ENCODE data around the gene TRIM15.
A peak's percentile ranks its signal among the peaks of the same experiment; 100 is the strongest.

Gene TRIM15

GRCh38 chr6:30145818-30146217 is 17.5 kb upstream of the TRIM15 start:
- no peak for DNase-seq

DNA sequence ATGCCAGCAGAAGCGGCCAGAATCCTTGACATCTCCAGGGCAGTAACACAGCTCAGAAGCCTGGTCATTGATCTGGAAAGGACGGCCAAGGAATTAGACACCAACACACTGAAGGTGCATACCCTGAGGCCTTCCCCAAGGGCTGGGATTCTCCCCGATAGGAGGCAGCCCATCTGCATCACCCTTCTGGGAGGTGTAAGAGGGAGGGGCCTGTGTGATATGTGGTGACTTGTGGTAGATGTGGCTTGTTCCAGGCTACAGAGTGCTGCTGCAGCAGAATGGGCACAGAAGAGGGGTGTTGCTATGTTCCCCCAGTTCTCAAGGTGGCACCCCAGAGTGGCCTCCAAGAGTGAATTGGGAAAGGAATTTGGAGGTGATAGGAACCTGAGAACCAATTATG is 16.2 kb upstream of the TRIM15 start:
- no peak for DNase-seq

DNA sequence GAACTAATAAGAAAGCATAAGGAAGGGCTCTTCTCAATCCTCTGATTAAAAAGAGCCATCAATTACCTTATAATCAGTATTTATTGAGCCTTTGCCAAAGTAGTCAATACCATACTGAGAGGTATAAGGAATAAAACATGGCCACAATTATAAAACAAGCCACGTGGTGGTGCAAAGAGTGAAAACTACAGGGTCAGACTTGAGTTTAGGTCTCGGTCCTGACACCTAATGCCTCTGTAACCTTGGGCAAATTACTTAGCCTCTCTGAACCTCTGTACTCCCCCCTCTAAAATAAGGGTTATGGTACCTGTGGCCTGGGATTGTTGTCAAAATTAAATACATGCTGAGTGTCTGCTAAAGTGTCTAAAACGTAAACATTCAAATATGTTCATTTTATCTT is 14.1 kb upstream of the TRIM15 start:
- DNase-seq: peak; percentile 15

DNA sequence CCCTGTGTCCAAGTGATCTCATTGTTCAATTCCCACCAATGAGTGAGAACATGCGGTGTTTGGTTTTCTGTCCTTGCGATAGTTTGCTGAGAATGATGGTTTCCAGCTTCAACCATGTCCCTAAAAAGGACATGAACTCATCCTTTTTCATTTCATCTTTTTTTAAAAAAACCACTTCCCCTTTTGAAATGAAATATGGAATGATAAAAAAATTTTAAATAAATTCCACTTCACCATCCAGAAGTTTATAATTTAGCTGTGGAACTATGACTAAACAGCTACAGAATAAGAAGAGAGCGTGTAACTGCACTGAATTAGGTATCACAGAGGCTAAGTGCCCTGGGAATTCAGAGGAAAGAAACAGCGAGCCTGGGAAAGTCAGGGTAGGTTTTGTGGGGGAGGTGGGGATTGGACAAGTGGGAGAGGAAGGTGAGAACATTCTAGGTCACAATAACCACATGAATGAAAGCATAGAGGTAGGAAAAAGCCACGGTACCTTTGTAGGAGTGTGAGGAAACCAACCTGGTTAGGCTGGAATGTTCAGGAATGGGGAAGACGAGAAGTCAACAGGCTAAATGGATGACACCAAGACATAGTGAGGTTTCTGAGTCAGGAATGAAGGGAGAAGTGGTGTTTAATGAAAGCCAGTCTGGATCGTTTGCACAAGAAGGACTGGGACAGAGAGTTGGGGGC is 13.3 kb upstream of the TRIM15 start:
- peak; percentile 34 for DNase-seq

GRCh38 chr6:30150671-30151395 is 12.5 kb upstream of the TRIM15 start:
- peak; percentile 41 for DNase-seq

DNA sequence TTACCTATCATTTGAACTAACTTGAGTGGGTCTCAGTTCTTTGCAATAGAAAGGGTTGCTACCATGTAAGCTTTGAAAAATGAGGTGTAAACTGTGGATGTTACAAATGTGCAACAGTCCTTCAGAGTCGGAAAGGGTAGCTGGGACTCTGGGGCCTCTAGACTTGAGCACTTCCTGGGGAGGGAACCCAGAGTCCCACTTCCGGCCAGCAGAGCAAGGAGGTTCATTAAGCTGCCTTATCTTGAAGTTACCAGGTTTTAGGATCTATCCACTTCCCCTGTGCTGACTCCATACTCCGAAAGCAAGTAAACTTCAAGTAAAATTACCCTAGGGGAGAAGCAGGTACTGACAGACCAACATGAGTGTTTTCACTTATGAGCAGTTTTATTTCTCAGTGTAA is 11.8 kb upstream of the TRIM15 start:
- DNase-seq: no peak

- no peak for DNase-seq
These were observed 11.2 kb upstream of the TRIM15 start for GRCh38 chr6:30152016-30152673.

DNA sequence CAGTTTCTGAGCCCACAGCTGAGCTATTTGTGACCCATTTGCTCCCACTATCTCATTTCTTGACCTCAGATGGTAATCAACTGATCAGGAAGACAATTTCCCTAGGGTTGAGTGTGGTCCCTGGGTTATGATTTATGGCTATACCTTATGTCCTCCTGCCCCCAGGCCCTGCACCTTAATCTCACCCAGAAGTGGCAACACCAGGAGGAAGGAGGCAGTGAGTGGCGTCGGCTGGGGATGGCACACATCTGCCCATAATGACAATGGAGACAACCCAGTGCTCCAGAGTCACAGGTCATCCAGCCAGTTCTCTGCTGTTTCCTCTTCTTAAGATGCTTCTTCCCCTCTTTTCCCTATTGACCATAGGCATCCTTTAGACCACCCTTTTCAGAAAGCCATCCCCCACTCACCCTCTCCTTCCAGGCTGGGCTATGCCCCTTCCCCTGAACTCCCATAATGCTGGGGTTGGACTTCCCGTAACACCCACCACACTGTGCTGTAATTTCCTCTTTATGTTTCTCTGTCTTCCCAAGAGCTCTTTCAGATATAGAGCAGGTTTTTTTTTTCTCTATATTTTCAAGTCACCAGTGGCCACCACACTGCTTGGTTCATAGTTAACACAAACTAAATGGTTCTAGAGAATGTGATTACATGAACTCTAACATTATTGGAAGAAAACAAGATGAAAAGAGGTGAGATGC is 10.3 kb upstream of the TRIM15 start:
- no peak for DNase-seq

DNA sequence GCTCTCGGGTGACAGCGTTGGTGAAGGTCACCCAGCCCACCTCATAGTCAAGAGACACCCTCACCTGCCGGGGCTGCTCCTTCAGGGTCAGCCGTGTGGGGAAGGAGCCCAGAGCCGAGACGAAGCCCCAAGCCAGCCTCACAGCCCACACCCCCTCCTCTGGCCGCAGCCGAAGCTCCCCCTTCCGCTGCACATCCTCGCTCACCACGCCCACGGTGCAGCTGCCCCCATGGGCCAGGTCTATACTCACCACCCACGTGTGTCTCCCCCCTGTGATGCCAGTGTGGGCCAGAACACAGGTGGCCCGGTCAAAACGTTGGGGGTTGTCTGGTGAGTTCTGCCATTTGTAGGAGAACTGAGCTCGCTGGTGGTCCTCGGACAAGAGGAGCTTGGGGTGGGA is 9.3 kb upstream of the TRIM15 start:
- DNase-seq: no peak

DNA sequence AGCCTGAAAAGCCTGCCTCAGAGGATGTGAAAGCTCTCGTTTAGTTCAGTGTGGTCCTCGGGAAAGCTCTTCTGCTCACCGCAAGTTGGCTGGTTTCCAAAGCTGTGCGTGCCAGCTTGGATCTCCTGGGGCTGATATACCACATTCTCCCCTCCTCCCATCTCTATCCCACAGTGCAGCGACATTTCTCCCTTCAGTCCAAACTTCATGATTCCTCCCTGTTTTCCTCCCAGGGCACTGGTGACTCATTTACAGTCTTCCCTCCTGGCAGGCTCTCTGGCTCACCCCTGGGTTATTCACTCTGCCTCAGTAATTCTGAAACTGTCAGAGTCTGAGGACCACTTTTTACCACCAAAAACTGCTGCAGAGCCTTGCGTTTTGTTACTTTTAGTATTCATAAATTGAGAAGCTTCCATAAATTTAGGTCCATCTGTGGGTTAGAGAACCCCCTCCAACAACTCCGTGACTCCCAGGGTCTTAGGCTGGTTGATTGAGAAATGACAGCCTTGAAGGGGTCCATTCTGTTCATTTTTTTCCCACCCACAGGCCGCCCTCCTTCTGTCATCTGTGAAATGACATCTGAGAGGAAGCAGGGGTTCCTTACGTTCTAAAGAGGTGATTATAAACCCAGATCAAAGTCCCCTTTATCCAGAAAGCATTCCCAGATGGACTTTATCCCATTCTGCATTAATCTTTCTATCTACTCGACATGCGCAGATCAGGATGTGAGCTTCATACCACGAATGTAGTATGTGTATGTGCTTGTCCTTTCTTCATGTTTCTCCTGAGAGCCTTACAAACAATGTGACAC is 8.4 kb upstream of the TRIM15 start:
- peak; percentile 97 for DNase-seq

GRCh38 chr6:30155520-30156261 is 7.7 kb upstream of the TRIM15 start:
- peak; percentile 19 for DNase-seq

- peak; percentile 80 for DNase-seq
These were observed 7.1 kb upstream of the TRIM15 start for GRCh38 chr6:30156262-30156599.

DNA sequence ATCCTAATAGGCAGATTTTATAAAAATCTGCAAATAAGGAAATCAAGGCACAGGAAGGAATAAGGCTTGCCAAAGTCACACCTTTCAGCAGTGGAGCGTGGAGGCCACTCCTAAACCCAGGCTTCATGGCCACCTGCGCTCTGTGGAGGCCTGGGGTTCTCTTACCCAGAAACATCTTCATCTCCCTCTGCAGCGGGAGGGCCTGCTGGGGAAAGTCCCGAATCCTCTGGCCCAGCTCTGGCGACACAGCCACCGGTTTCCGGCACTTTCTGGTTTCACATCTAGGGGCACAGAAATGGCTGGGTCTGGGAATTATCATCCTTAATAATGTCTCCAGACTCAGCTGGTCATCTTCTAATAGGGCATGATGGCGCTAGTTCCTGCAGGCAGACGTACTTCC is 6.6 kb upstream of the TRIM15 start:
- DNase-seq: no peak

DNA sequence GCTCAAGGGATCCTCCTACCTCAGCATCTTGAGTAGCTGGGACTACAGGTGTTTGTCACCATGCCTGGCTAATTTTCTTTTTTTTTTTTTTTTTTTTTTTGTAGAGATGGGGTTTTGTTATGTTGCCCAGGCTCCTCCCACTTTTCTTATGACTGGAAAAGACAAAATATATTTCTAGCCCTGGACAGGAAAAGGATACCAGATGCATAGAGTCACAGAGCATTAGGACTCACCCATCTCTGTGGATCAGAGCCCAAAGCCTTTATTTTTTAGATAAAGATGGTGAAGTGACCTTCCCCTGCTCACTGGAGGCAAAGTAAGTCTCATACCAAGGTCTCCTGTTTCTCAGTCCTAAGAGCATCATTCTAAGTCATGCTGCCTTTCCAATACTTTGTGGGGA is 5.8 kb upstream of the TRIM15 start:
- peak; percentile 13 for DNase-seq

- no peak for DNase-seq
These were observed 5.3 kb upstream of the TRIM15 start for GRCh38 chr6:30157999-30158398.

GRCh38 chr6:30158475-30159040 is 4.8 kb upstream of the TRIM15 start:
- no peak for DNase-seq

DNA sequence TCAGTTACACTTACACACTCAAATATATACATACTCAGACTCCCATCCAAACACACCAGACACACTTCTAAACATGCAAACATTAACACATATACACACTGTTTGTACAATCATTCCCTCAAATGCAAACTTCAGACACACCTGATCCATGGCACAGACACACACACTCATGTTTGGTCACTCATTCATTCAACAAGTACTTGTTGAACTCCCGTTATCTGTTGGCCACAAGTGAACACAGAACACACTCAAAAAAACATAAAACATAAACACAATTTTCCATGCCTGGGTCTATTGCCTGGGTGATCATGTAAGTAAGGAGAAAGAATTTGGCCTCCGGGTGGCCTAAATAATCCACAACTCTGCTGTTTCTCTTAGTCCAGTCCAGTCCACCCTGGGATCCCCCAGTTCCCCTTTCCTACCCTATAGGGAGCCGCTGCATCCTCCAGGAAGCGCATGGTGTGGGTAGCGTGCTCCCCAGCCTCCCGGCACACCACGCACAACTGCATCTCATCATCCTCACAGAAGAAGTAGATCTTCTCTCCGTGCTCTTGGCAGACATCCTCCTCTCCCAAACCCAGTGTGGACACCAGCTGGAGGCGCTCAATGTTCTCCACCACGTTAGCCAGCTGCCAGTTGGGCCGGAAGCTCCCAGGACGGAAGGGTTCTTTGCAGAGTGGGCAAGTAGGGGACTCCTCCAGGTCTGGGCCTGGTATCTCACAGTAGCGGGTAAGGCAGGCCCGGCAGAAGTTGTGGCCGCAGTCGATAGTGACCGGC is 3.1 kb upstream of the TRIM15 start:
- DNase-seq: no peak

DNA sequence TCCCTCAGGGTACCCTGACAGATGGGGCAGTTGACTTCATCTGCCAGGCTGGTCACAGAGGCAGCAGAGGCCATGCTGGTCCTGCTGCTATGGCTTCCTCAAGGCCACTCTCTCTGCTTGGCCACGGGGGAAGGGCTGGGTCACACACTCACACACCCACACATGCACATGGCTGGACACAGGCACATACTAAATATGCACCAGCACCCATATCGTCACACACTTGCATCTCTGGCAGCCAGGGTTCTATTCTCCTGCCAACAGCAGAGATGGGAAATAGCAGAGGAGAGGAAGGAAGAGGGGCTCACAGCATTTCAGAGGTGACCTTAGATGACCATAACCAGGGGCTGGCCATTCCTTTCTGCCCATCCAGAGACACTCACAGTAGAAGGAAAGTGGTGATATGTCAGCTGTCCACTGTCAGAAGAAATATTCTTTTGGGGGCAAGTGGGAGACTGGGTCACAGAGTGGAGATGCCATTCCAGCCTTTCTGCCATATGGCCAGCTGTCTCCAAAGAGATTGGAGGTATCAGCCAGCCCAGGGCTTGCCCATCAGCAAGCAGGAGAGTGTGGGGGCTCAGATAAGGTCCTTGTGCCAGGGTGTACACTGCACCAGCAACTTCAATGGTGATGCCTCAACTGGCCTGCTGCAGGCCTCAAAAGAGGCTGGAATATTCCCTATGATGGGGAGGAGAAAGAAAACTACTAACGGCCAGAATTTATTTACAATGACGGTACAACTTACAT is 2.4 kb upstream of the TRIM15 start, which contains the start of gene TRIM10:
Gene TRIM10 (minus strand): TSS at position 427 of the 747 bp plus-strand sequence. CDS start 353 bp downstream, at position 74.
- no peak for DNase-seq

DNA sequence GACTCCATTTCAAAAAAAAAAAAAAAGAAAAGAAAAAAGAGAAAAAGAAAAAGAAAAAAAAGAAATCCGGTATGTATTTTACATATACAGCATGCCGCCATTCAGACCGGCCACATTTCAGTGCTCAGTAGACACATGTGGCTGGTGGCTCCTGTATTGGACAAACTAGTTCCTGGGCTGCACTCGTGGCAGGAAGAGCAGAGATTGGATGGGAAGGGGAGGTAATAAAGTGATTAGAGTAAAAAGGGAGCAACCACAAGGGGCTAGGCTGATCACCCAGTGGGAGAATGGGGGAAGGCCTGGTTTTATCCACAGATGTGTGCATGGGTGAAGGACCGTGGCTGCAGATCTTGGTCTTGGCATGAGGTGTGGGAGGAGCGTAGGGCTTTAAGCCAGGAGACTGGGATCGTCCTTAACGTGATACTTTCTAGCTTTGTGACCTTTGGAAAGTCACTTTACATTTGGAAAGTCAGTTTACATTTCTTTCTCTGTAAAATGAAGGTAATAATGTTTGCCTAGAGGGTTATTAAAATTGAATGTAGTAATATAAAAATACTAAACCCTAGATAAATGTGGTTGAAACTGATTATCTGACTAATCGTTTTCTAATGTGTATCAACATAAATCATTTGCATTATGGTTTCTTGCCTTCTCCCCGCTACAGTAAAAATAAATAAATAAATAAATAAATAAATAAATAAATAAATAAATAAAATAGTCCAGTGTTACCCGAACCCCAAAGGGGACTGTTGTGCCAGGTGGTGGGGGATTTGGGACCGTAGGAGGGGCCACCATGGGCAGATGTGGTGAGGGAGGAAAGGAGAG is 869 bp upstream of the TRIM15 start:
- DNase-seq: no peak
